GM23338 (cell line): ENCODE data around the gene SLC25A26.

Experiments
- EZH2 ChIP-seq: fragments of 200-600 bp; sonication (generic); IDR thresholded peaks from one replicate; pipeline ENCODE4 v1.8.0; 2017; ENCODE audit warnings: antibody characterized with exemption, mild to moderate bottlenecking, low read depth; ENCODE audit not compliant: unreplicated experiment
- JUNB ChIP-seq: IDR thresholded peaks from one replicate; pipeline ENCODE4 v1.6.1; 2016; ENCODE audit warnings: antibody characterized with exemption; ENCODE audit not compliant: unreplicated experiment
- TF ChIP-seq, protein P1 (sequence below), 2 experiments: fragments of 200-600 bp in 1 of 2; sonication (generic) in 1 of 2; conservative IDR thresholded peaks; 2 replicates each; pipeline versions ENCODE4 v1.5.1 to v1.6.1; 2016 to 2017; ENCODE audit warnings: antibody characterized with exemption in 2 of 2, low read depth in 2 of 2, mild to moderate bottlenecking in 2 of 2, moderate library complexity in 1 of 2

DNA sequence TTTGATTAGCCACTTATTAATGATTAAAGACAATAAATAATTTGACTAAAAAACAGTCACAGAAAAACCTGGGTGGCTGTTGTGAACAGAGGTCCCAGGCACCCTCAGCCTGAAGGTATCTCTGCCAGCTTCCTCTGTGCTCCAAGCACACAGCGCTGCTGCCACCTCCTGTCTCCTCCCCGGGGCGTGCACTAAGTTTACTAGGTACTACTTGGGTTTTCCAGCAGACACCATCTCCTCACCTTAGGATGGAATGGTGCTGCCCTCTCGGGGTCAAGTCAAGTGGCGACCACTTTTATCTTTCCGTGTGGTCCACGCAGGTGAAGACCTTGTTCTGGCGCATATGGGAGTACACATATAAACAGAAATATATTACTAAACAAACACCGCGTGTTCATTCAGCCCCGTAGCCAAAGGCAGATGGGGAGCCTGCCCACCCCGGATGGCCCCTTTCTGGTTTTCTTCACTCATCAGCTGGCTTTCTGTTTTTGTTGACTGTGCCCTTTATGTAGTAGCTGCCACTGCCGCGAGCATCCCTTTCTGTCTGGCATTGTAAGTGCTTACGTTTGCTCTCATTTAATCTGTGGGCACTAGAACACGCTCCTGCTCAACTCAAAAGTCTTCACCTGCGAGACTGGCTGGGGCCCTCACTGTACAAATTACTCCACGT, 152.0 kb downstream of the SLC25A26 start:
- TF ChIP-seq, protein P1, sequence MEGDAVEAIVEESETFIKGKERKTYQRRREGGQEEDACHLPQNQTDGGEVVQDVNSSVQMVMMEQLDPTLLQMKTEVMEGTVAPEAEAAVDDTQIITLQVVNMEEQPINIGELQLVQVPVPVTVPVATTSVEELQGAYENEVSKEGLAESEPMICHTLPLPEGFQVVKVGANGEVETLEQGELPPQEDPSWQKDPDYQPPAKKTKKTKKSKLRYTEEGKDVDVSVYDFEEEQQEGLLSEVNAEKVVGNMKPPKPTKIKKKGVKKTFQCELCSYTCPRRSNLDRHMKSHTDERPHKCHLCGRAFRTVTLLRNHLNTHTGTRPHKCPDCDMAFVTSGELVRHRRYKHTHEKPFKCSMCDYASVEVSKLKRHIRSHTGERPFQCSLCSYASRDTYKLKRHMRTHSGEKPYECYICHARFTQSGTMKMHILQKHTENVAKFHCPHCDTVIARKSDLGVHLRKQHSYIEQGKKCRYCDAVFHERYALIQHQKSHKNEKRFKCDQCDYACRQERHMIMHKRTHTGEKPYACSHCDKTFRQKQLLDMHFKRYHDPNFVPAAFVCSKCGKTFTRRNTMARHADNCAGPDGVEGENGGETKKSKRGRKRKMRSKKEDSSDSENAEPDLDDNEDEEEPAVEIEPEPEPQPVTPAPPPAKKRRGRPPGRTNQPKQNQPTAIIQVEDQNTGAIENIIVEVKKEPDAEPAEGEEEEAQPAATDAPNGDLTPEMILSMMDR (conservative IDR thresholded peaks at IDR 0.05; ENCODE audit: low read depth in 2 of 2): peak; percentile 70 to 96
- TF ChIP-seq JUNB (no peak), EZH2 (no peak)
